HG03175 (cell line): ENCODE data around the gene FLNA.

ENCODE experiments used
- ATAC-seq: cut with Tn5 transposase; IDR thresholded peaks from one replicate; pipeline ENCODE4 v1.9.1; 2021; ENCODE audit warnings: mild to moderate bottlenecking, moderate library complexity; ENCODE audit not compliant: unreplicated experiment

FLNA gene

GRCh38 chrX:154376774-154377173, 2.3 kb upstream of the FLNA start:
- no peak for ATAC-seq

GRCh38 chrX:154375156-154375504, 696 bp upstream of the FLNA start:
- no peak for ATAC-seq

- no peak for ATAC-seq
These were observed 811 bp downstream of the FLNA start for GRCh38 chrX:154373340-154374306.

- no peak for ATAC-seq
These were observed 1.8 kb downstream of the FLNA start for GRCh38 chrX:154372612-154373022.

- no peak for ATAC-seq
These were observed 2.6 kb downstream of the FLNA start for GRCh38 chrX:154371789-154372300.

GRCh38 chrX:154371017-154371788, 3.2 kb downstream of the FLNA start:
- peak; percentile 68 for ATAC-seq

- no peak for ATAC-seq
These were observed 4.0 kb downstream of the FLNA start for GRCh38 chrX:154370300-154371016.

- ATAC-seq = no peak
These were observed 4.8 kb downstream of the FLNA start for GRCh38 chrX:154369449-154370299.

GRCh38 chrX:154368630-154369448, 5.6 kb downstream of the FLNA start:
- ATAC-seq = peak; percentile 29

GRCh38 chrX:154367474-154368308, 6.7 kb downstream of the FLNA start:
- ATAC-seq = no peak

- no peak for ATAC-seq
These were observed 7.8 kb downstream of the FLNA start for GRCh38 chrX:154366666-154367055.

- no peak for ATAC-seq
These were observed 8.3 kb downstream of the FLNA start for GRCh38 chrX:154365997-154366665.

- no peak for ATAC-seq
These were observed 9.3 kb downstream of the FLNA start for GRCh38 chrX:154365052-154365600.

- no peak for ATAC-seq
These were observed 10.6 kb downstream of the FLNA start for GRCh38 chrX:154363706-154364439.

GRCh38 chrX:154362085-154362742, 12.2 kb downstream of the FLNA start:
- ATAC-seq = no peak

- no peak for ATAC-seq
These were observed 14.2 kb downstream of the FLNA start for GRCh38 chrX:154360155-154360713.
